Measurements from ENCODE around the gene ACTRT1. TPM values are rescaled to one million over a fixed set of nuclear protein-coding genes. Genes with fewer than 3 reads are reported as not detected.

The ACTRT1 gene
- total RNA-seq, result not detected in 2 replicates
- not detected for polyA plus RNA-seq (2012)

- DNase-seq (ENCODE audit: low read depth), result no peak
These were observed at the start of gene ACTRT1 for GRCh38 chrX:128052303-128052702. TSS of gene ACTRT1 (minus strand) at chrX:128052403. CDS start at chrX:128052206, 197 bp downstream.

GRCh38 chrX:128078545-128078944 lies 26.3 kb upstream of the ACTRT1 start:
- DNase-seq (ENCODE audit: low read depth), result no peak

GRCh38 chrX:128057421-128057820 lies 5.2 kb upstream of the ACTRT1 start:
- no peak for DNase-seq (ENCODE audit: low read depth)

- DNase-seq (ENCODE audit: low read depth), result no peak
These were observed 677 bp downstream of the ACTRT1 start for GRCh38 chrX:128051526-128051925.

GRCh38 chrX:128035318-128035717 lies 16.9 kb downstream of the ACTRT1 start:
- no peak for DNase-seq (ENCODE audit: low read depth)

- DNase-seq (ENCODE audit: low read depth), result no peak
These were observed 30.6 kb downstream of the ACTRT1 start for GRCh38 chrX:128021566-128021965.

GRCh38 chrX:128020701-128021100 lies 31.5 kb downstream of the ACTRT1 start:
- DNase-seq (ENCODE audit: low read depth), result no peak

- DNase-seq (ENCODE audit: low read depth), result no peak
These were observed 33.0 kb downstream of the ACTRT1 start for GRCh38 chrX:128019218-128019617.

- no peak for DNase-seq (ENCODE audit: low read depth)
These were observed 40.2 kb downstream of the ACTRT1 start for GRCh38 chrX:128012015-128012414.

GRCh38 chrX:128007882-128008281 lies 44.3 kb downstream of the ACTRT1 start:
- no peak for DNase-seq (ENCODE audit: low read depth)
